GM21381 (cell line): ENCODE results near the gene PDE11A.
A peak's percentile ranks its signal among the peaks of the same experiment; 100 is the strongest.
"Not testable (repeated sequence)": the region's sequence is repeated elsewhere in the genome, so short reads cannot be mapped to it uniquely, and the experiment has no call there.

Experiments
- ATAC-seq: cut with Tn5 transposase; IDR thresholded peaks from one replicate; pipeline ENCODE4 v1.9.1; 2021; ENCODE audit warnings: mild to moderate bottlenecking, moderate library complexity; ENCODE audit not compliant: unreplicated experiment

The PDE11A gene

DNA sequence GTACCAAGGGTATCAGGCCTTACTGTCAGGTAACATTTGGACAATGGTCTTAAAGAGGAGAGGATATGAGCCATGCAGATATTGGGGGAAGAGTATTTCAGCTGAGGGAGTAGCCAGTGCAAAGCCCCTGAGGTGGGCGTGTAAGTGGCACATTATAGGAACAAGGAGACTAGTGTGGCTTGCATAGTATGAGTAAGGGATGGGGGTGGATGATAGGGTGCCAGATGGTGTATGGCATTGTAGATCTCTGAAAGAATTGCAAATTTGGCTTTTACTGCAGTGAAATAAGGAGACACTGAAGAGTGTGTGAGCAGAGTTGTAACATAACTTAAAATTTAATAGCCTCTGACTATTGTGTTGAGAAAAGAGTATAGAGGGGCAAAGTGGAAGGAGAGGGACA is 244.0 kb downstream of the PDE11A start:
- no peak for ATAC-seq

DNA sequence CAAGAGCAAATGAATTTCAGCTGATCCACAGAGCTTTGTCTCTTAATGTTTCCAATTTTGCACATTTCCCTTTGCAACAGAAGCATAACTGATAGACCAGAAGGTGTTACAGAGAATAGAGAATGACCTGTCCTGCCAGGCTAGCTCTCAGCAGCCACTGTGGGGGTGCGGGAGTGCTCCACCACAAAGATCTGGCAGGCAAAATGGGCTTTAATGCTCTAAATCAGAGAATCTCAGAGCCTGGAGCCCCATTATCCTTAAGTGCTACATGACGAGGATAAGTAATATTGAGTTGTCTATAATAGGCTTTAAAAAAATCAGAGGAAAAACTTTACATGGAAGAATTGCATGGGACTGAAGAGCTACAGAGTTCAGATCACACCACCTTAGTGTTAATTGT is 245.7 kb downstream of the PDE11A start:
- no peak for ATAC-seq

DNA sequence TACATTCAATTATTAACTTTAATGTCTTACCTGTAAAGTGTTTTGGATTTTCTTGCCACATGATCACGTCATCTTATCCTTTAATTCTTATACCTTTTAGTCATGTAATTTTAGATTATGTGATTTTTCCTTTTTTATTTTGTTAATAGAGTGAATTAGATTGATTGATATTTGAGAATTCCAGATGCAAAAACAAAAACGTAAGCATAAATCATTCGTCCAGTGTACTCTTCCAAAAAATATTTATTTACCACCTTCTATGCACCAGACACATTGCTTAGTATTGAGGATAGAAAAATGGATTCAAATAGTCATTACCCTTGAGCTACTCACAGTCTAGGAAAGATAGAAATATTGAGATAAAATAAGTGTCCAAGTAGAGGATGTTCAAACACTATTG is 249.6 kb downstream of the PDE11A start:
- ATAC-seq = no peak

DNA sequence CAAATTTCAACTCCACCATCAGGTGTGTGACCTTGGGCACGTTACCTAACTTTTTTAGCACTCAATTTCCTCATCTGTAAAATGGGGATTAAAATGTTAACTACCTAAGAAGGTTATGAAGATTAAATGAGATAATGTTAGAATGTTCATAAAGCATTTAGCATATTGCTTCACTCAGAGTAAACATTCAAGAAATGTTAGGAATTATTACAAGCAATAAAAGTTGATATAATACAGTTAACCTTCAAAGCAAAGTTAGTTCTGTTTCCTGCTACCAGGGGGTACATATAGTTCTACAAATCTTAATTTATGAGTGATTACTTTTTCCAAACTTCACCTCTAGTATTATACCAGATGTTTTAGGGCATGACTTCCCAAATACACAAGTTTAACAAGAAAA is 254.2 kb downstream of the PDE11A start:
- no peak for ATAC-seq

DNA sequence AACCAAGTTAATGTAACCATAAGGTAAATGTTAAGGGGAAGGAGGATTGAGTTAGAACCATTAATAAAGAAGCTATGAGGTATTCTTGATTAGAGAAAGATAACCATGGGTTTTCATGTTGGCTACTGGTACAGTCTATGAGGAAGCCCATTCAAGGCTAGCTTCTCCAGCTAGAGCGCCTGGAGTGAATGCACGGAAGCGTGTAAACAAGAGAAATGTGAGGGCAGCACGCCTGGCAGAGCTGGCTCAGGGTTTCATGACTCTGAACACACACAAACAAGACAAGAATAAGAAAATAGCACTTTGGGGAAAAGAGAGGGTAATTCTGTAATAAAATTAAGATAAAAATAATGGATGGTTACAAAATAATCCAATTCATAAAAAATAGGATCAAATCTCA is 255.3 kb downstream of the PDE11A start:
- ATAC-seq = no peak

DNA sequence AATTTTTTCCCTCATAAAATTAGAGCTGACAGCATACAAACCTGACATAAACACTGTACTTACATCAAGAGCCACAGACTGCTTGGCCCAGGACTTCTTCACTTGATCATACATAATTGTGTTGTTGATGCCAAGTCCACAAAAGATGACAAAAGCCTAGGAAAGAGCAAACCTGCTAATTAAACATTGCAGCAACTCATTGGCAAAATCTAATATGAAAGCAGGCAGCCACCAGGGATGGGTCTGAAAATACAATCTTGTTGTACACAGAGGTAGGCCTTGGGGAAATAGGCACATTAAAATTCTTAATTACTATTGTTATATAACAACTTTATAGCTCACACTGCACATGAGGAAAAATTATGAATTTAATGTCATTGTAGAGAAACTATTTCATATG is 255.8 kb downstream of the PDE11A start:
- no peak for ATAC-seq

DNA sequence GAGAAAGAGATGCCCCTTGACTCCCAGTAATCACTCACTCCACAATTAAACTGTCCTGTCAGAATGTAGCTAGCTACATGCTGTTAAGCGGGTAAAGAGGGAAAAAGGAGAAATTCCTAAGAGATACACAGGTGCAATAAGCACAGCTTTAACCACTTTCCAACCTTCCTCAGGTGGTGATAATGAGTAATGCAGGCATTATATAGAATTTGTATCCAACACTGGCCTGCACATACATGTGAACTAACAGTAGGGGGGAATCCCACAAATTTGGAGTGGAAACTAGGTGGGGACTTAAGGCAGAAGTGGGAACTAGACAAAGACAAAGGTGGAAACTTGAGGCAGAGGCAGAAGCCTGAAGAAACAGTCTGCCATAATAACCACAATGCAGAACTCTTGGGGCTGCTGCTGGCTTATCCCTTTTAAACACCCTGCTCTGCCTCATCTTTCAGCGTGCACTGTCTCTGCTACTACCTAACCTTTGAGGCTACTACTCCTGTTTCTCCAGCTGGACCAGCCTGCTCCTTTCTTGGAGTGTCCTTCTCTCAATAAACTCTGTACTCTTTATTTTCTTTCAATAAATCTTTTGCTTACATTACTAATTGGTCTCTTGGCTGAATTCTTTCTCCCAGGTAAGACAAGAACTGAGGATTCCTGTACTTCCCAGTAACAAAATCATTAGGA is 259.7 kb downstream of the PDE11A start:
- no peak for ATAC-seq

DNA sequence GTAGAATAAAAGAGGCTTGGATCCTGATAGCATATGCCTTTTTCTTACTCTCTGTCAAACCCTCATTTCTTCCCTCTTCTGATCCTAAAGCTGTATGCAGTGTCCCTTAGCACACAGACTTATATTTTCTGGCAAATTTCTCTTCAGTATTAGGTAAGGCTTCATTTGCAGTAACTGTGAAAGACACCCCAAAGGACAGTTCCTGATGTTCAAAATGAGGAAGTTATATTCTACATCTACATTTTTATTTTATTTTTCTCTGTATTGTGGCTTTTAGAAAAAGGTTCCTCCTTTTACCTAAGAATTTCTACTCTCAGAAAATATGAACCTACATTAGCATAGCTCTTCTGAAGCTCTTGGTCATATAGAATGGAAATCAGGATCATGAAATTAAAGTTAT is 261.7 kb downstream of the PDE11A start:
- no peak for ATAC-seq

DNA sequence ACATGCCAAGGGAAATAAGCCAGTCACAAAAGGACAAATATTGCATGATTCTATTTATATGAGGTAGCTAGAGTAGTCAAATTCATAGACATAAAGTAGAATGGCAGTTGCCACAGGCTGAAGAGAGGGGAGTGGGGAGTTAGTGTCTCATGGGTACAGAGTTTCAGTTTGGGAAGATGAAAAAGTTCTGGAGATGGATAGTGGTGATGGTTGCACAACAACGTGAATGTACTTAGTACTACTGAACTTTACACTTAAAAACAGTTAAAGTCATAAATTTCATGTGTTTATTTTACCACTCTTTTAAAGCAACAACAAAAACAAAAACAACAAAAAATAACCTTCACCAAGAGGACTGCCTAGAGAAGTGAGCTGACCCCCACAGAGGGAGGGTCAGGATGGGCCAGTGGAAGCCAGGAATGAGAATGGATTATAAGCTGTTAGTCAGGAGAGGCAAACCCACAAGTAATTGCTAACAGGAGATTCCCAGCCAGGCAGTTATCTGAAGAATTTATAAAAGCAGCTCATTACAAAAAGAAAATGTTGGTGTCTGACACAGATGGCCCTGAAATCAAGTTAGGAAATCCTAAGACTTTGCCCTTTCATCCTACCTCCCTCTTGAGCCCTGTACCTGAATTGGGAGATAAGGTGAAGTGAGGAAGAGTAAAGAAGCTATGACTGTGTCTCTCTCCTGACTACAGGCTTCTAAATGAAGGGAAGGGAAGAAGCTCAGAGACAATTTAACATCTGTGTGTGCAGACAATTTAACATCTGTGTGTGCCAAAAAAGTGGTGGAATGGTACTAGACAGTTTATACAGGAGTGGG is 263.4 kb downstream of the PDE11A start:
- no peak for ATAC-seq

DNA sequence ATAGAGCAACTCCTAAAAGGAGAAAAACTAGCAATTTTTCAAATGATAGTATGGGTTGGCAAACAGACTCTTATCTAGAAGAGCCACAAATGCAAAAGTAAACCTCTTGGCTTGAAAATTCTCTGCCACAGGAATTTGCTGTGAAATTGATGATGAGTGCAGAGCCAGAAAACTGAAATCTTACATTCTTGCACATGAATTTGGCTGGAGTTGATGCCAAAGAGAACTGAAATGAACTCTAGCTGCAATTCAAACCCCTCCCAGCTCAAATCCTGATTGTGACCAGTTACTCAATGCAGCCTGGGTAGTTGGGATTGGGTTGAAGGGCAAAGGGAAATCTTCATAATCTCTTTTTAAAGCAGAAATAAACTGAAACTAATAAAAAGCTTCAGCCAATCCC is 266.6 kb downstream of the PDE11A start:
- ATAC-seq = no peak

DNA sequence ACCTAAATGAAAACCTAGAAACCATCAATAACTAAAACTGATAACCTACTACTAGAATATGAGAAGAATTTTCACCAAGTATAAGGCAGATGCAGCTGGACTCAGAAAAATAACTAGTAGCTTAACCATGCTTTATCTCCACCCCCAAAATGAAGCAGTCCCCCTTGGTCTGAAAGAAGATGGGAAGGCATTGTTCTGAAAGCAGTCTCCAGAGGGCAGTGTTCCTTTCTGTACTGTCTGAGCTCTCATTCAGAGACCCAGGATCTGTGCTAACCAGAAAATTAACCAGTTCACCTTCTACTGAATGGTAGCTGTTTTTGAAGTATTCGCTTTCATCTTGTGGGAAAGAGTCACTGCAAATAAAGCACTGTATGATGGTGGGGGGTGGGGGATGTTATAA is 273.0 kb downstream of the PDE11A start:
- no peak for ATAC-seq

DNA sequence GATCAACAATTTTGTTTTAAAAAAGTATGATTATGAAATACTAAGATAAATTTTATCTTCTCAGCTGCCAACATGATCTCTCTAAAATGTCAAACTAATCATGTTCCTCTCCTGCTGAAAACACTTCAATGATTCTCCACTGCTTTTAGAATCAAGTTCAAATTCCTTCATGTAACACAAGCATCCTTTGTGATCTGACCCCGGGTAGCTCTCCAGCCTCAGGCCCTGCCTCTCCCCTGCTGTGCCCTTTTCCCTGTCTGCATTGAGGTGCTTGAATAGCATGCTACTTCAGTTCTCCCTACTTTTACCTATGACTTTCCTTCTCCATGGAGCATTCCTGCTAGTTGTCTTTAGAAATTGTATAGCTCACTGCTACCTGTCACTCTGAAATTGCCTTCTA is 274.8 kb downstream of the PDE11A start:
- ATAC-seq = no peak

DNA sequence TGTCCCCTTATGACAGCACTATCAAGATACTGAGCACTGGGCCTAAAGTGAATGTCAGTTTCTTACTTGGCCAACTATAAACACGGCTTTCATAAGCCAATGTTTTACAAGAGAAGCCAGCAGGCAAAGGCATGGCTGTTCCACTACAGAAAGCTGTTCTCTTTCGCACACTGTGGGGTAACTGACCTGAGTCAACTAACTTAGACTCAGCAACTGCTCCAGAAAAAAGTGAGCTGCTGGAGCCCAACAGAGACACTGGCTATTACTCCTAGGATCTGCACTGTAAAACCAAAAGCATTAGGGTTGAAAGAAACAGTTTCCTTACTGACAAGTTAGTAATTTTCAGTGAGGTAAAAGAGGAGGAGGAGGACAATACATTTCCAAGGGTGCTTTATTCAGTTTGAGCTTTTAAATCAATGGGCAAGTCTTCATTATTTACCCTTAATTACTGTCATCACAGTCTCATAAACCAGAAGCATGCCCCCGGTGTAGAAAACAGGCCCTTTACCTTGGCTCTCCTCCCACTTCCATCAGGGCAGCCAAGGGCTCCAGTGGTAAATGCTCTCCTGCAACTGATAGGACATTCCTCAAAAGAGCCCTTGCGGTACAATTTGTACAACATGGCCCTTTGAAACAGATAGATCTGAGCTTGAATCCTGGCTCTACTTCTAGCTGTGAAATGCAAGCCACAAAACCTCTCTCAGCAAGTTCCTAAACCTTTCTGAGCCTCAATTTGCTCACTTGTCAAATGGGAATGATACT is 275.7 kb downstream of the PDE11A start:
- ATAC-seq = no peak

DNA sequence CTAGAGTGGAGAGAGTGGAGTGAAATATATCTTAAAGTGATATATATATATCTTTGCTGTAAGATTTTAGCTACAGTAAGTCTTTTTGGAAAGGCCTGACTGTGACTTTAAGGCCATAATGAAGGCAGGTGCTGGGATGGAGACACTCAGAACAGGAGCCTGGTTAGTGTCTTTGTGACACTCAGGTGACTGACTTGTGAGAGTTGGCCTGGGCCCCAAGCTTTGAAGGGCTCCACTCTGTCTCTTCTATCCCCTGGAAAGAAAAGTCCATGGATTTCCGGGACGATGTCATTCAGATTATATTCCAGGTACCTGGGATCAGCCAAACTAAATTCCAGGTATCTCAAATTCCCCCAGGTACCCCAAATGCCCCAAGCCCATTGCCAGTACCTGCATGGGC is 276.6 kb downstream of the PDE11A start:
- ATAC-seq = no peak

DNA sequence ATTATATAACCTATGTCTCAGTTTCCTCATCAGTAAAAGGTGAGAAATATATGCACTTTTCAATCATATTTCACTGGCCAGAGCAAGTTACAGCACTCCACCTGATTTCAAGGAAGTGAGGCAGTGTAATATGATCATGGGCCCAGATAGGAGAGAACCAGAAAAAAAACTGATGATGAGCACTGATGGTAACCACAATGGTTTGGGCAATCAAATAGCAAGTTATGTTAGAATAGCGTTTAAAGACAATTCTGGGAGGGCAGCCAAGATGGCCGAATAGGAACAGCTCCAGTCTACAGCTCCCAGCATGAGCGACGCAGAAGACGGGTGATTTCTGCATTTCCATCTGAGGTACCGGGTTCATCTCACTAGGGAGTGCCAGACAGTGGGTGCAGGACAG is 287.4 kb downstream of the PDE11A start:
- not testable (repeated sequence) for ATAC-seq

DNA sequence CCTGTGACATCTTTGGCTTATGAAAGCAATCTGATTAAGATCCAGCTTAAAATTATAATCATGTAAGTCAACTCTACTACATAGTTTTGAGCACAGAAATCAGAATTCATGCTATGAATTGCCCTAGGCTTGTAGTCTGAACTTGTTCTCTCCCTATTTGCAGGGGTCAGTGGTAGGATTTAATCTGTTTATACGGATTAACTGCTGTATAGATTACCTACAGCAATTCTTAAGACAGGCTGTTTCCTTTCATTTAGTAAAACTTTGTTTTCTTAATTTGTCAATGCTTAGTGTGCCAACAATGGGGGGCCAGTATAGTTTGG is 287.9 kb downstream of the PDE11A start:
- no peak for ATAC-seq

DNA sequence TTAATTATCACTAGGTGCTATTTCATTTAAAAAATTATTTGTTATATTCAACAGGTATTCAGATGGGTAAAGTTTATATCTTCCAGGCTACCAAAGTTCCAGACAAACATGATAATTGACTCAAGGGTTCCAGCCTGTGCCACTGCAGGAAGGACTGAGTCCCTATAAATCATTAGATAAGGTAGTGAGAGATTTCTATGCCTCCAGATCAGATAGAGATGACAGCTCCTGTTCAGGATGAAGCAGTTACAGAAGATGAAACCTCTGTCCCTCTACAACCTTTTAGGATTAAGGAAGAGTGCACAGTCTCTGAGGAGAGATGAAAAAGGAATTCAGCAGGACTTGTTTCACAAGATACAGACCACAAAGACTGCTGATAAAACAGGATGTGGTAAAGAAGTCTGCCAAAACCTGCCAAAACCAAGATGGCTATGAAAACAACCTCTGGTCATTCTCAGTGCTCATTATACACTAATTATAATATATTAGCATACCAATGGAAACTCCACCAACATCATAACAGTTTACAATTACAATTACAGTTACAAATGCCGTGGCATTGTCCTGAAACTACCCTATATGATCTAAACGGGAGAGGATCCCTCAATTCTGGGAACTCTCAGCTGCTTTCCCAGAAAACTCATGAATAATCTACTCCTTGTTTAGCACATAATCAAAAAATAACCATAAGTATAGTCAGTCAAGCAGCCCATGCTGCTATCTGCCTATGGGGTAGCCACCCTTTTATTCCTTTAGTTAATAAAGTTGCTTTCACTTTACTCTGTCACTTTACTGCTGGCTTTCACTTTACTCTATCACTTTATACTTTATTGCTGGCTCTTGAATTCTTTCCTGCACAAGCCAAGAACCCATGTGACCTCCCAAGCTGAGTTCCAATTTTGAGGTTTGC is 288.5 kb downstream of the PDE11A start:
- peak; percentile 96 for ATAC-seq

DNA sequence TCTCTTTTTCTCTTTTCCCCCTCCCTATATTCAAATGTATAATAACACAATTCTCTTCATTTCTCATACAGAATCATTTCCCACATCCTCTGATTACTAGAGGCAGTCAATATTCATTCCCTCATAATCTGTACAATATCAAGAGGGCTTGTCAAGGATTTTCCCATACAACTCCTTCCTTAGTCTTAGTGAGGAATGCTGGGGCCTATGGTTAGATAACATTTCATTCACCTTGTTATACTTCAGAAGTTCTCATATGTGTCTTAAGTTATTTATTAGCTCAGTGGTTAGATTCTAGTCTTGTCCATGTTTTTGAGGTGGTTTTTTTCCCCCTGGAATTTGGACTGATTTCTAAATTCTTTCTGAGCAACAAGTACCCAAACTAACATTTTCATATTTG is 289.5 kb downstream of the PDE11A start:
- ATAC-seq = no peak

DNA sequence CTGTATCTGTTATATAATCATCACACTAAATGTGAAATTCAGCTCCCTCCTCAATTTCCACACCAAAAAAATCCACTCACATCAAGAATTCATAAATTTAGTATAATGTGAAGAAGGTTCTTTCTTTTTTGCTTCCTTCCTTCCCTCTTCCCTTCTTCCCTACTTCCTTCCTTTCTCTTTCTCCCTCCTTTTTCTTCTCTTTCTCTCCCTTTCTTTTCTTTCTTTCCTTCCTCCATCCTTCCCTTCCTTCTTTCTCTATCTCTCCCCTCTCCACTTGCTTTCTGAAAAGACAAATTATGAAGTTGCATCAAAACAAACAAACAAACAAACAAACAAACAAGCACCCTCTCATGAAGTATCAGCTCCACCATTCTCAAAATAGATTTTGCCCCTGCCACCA is 290.0 kb downstream of the PDE11A start:
- no peak for ATAC-seq

DNA sequence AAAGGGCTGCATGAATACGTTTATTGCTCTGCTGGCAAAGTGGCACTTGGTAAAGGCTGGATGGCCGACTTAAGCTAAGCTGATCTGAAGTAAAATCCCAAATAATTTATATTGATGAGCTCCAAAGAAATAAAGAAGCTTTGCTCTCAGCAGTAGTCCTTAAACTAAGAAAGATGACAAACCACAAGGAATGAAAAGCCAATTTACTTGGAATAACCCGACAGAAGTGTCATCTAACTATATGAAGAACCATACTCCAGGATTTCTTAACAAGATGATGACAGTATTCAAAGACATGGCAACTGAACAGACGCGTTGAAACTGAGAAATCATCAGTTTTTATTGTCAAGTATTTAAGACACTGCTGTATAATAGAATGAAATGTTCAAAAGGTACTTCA is 294.1 kb downstream of the PDE11A start:
- no peak for ATAC-seq

DNA sequence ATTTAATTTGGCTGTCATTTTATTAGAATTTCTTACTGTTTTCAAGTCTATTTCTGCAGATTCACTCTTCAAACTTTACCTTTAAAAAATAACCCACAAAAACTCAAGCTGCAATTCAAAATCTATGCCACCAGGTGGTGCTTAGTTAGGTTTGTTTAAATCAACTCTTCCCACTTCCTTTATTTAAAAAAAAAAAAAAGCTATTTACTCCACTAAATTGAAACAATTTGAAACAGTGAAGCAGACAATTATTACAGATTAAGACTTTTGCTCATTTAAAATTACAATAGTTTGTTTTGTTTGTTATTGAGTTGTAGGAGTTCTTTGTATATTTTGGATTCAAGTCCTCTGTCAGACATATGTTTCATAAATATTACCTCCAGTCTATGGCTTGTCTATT is 300.0 kb downstream of the PDE11A start:
- no peak for ATAC-seq
